GM10266 (cell line): ENCODE data around the gene KCNA2.

Experiments used
- DNase-seq: peaks from one replicate; pipeline ENCODE4 v3.0.0; 2012; ENCODE audit errors: extremely low spot score
- TF ChIP-seq, protein P1 (sequence below): IDR thresholded peaks from 2 replicates; pipeline ENCODE4 v1.5.1; 2012; ENCODE audit warnings: mild to moderate bottlenecking, low read depth; ENCODE audit not compliant: control insufficient read depth, insufficient read depth; ENCODE audit errors: missing control alignments

KCNA2 gene

DNA sequence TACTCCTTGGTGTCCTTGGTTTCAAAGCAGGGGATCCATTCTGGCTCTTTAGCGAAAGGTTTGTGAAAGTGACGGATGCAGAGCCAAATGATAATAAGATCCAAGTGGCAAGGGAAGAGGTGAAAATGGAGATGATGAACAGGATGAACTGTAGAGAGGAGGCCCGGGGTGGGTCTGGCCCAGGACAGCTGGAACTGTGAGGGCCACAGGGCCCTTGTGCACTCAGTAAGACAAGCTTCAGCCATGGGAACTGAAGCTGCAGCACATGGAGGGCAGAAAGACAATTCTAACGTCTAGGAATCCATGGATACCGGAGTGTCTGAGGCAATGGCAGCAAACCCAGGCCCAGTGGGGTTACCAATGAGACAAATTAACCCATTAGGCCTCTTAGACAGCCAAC lies 4.8 kb downstream of the KCNA2 start:
- TF ChIP-seq, protein P1, sequence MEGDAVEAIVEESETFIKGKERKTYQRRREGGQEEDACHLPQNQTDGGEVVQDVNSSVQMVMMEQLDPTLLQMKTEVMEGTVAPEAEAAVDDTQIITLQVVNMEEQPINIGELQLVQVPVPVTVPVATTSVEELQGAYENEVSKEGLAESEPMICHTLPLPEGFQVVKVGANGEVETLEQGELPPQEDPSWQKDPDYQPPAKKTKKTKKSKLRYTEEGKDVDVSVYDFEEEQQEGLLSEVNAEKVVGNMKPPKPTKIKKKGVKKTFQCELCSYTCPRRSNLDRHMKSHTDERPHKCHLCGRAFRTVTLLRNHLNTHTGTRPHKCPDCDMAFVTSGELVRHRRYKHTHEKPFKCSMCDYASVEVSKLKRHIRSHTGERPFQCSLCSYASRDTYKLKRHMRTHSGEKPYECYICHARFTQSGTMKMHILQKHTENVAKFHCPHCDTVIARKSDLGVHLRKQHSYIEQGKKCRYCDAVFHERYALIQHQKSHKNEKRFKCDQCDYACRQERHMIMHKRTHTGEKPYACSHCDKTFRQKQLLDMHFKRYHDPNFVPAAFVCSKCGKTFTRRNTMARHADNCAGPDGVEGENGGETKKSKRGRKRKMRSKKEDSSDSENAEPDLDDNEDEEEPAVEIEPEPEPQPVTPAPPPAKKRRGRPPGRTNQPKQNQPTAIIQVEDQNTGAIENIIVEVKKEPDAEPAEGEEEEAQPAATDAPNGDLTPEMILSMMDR, result no peak
- DNase-seq, result no peak

DNA sequence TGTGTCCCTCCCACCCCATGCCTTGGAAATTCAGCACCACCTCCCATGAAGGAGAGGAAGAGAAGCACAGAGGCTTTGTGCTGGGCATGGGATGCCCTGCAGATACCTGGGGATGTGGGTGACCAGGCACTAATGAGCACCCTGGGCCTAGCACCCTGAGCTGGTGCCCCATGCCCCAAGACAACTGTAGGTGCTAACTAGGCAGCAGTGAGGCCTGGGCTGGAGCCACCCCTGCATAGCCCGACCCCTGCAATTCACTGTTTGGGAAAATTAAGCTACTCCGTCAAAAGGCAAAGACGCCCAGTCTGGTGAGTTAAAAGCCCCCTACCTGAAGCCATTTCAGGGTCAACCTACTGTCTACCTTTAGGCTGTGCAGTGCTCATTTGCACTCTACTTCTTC lies 5.4 kb downstream of the KCNA2 start:
- TF ChIP-seq, protein P1, result no peak

GRCh38 chr1:110597966-110598365 lies 8.2 kb downstream of the KCNA2 start:
- TF ChIP-seq, protein P1, result no peak
- no peak for DNase-seq

More for the DNA sequence above, 5.4 kb downstream of the KCNA2 start:
- no peak for DNase-seq

DNA sequence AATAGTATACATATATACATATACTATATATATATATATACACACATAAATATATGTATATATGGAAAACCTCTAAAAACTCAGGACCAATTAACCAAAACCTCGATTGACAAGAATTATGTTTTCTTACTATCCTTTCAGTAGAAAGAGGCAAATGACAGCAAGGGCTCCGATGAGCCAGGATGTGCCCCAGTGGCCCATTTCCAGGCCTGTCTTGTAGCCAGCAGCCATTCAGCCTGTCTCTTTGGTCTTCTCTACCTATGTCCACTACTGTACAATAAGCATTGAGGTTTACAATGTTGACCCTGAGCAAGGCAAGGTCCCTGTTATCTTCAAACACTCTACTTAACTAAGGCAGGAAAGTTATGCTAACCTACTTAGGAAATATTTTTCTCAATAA lies 9.8 kb downstream of the KCNA2 start:
- DNase-seq, result no peak
- TF ChIP-seq, protein P1, result no peak

- no peak for DNase-seq
- TF ChIP-seq, protein P1, result no peak
These were observed 10.8 kb downstream of the KCNA2 start for GRCh38 chr1:110595353-110595710.

DNA sequence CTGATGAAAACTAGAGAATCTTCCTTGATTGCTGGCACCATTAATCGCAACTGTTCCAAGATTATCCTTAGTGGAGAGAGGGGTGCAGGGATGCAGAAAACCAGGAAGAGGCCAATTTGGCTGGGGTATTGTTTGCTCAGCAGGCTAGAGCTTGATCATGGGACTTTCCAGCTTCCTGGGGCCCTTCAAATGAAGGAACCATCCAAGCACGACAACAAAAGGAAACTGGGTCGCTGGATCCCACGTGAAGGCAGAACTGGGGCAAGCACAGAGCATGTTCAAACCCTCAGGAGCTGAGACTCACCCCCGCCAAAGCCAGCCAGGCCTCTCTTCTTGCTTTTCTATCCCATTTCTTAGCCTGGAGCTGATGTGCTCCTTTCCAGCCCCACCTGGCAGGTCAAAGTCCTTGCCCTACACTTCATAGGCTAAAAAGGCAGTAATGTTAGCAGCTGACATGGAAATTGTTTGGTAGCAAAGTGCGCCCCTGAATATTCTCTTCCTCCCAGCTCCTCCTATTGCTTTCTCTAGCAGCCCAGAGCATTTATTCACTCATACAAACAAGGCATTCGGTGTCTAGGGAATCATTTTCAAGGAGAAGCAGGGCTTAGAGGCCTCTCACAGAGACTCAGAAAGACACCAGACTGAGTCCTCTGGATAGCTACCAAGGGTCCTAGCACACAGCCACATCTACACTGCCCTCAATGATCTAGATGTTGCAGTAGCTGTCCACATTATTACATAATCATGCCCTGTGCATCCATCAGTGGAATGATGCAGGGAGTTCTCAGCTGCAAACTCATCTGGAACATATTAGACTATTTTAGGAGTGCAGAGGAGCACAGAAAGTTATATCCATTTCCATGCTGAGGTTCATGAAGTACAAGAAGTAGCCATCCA lies 11.5 kb downstream of the KCNA2 start:
- TF ChIP-seq, protein P1, result no peak
- no peak for DNase-seq

DNA sequence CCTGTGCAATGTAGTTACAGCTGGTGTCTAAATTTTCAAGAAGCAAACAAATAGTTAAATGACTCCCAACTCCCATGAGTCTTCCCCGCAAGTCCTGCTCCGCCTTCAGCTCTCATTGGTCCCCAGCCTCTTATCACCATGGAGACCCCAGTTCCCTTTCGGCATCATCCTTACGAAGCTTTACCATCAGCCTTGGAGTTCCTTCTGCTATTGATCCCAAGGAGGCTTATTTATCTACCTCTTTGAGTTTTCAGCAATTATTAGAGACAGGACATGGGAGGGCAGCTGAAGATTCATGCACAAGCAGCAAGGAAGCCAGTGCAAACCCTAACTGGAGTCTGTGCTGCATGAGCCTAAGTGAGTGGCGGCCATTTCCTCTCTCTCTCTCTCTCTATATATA lies 12.3 kb downstream of the KCNA2 start:
- TF ChIP-seq, protein P1, result no peak
- no peak for DNase-seq
